Measurements from ENCODE around the gene PHOX2A.

- TF ChIP-seq, protein P1, sequence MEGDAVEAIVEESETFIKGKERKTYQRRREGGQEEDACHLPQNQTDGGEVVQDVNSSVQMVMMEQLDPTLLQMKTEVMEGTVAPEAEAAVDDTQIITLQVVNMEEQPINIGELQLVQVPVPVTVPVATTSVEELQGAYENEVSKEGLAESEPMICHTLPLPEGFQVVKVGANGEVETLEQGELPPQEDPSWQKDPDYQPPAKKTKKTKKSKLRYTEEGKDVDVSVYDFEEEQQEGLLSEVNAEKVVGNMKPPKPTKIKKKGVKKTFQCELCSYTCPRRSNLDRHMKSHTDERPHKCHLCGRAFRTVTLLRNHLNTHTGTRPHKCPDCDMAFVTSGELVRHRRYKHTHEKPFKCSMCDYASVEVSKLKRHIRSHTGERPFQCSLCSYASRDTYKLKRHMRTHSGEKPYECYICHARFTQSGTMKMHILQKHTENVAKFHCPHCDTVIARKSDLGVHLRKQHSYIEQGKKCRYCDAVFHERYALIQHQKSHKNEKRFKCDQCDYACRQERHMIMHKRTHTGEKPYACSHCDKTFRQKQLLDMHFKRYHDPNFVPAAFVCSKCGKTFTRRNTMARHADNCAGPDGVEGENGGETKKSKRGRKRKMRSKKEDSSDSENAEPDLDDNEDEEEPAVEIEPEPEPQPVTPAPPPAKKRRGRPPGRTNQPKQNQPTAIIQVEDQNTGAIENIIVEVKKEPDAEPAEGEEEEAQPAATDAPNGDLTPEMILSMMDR (conservative IDR thresholded peaks at IDR 0.05) = no peak
- TF ChIP-seq EZH2 (IDR thresholded peaks at IDR 0.05; ENCODE audit: low read depth) = no peak
Observed at GRCh38 chr11:72251614-72252013, 7.6 kb upstream of the PHOX2A start.

Measured in PC-9 (cell line).